GM21381 (cell line): ENCODE results near the gene HOXB6.

Experiments used
- ATAC-seq: cut with Tn5 transposase; IDR thresholded peaks from one replicate; pipeline ENCODE4 v1.9.1; 2021; ENCODE audit warnings: mild to moderate bottlenecking, moderate library complexity; ENCODE audit not compliant: unreplicated experiment

HOXB6 gene

DNA sequence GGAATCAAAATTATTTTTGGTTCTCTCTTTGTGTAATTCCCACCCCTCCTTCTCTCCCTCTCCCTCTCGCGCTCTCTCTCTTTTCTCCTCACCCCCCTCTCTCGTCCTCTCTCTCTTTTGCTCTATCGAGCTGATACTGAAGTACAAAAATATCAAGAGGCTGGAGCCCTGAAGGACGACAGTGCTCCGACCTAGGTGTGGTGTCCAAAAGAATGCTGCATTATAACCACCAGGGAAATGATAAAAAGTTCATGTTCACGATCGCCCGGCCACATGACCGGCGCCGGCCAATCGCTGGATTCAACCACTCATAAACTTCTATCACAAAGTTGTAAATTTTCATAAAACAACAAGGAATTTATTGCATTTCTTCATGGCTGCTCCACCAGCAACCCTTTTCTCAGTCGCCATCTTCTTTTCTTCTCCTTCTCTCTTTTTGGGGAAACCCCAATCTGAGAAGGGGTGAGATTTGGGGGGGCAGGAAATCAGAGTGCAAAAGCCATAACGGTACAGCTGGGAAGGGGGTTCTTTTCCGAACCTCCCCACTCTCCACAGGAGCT lies at the start of gene HOXB6:
Gene HOXB6 (minus strand): TSS at position 217 of the 560 bp plus-strand sequence. CDS start 6,836 bp downstream, outside the sequence.
- ATAC-seq: no peak

DNA sequence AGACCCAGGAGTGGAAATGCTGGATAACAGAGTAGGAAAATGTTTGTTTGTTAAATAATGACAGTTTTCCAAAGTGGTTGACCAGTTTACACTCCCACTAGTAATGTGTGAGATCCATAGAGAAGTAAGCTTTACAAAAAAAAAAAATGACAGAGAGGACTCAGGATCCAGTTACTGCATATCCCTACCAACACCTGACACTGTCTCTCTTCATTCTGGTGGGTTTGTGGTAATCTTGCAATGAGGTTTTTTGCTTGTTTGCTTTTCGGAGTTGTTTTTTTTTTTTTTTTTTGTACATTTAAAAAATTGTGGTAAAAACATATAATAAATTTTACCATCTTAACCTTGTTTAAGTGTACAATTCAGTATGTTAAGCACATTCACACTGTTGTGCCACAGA lies 45.0 kb upstream of the HOXB6 start:
- ATAC-seq: no peak

DNA sequence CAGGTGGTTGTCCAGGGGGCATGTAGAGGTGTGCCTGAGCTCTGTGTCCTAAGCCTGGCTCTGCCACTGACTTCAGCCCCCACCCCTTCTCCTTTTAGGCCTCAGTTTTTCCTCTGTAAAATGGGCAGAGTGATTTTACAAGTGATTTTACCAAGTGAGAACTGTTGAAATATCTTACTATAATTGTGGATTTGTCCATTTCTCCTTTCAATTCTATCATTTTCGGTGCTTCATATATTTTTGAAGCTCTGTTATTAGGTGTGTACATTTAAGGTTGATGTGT lies 43.1 kb upstream of the HOXB6 start:
- no peak for ATAC-seq

DNA sequence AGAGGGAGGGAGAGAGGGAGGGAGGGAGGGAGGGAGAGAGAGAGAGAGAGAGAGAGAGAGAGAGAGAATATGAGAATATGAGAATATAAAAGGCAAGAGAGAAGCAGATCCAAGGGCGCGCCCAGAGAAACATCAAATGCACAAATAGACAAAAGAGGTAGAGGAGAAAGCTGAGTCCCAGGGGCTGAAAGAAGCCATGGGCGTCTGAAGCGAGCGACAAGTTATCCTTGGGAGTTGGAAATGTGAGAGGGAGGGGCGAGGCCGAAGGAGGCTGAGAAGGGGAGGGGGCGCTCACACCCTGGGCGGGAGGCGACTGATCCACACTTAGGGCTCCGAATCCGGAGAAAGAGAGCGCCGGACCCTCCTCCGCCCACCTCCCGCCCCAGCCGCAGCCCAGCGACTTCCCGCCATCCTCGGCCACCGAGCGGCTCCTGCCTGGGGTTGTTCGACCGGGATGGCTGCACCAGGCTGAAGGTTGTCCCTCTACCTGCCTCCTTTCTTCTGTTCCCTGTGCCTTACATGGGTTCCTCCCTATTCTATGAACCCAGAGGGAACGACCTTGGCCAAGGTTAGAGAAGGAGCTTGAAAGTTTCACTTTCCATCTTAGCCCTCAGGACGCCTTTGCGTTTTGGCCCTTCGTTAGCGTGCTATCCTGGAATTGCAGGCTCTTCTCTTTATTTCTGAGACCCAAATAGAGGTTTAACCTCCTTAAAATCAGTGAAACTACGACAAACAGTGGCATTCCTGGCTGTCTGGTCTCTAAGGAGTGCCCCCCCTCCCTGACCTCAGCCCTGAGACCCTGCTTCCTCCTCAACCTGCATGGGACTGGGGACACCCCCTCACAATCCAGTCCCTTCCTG lies 42.5 kb upstream of the HOXB6 start:
- ATAC-seq: no peak

DNA sequence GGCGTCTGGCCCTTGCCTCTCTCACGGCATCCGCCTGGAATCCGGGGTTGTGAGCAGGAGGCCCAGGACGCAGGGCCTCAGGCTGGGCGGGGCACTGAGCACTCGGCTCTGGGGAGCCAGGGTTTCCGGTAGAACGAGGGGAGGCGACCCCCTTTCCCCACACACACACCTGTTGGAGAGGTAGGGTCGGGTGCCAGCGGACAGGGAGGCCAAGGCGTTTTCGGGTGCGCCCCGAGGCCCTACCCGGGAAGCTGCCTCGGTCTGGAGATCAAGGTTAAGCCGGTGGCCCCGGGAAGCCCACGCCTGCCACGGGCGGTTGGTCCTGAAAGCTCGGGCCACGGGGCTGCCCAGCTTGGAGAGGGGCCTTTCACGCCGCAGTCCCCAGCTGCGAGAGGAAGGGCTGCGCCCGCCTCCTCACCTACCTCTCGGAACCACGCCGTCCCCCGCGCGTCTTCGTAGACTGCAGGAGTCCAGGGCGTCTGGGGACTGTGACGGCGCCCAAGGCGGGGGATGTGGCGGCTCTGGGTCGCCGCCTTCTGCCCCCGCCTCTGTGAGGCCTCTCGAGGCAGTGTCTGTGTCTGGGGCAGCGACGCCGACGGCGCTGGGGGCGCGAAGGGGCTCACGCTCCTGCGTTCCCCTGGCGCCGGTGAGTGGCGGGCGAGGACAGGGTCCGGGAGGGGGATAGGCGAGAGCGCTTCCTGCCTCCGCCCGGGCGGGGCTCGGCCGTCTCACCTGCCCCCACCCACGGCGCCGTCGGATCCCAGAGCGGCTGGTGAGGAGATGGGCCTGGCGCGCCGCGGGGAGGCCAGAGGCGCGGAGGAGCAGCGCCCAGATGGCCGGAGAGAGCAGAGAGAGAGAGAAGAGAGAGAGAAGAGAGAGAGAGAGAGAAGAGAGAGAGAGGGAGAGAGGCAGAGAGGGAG lies 41.7 kb upstream of the HOXB6 start:
- ATAC-seq: no peak

DNA sequence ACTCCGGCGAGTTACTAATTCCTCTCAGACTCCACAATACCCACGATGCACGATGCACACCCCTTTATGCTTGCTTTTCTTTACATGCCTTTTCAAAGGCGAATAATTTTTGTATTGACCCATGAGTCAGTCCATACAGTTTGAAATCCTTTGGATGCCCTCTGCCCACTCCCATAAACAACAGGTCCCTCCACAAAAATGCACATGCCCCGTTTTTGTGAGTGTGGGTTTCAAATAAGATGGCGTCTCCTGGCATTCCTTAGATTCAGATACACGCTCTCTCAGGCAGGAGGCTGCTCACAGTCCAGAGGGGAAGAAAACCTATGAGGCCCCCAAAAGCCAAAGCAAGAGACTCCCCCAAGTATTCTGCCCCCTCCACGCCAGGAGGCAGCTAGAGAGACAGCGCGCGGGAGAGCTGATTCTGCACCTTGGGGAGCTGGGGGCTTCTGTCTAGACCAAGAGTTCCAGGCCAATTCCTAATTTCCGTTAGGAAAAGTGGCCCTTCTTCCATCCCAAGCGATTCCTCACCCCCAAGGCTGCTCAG lies 40.9 kb upstream of the HOXB6 start:
- ATAC-seq: no peak

DNA sequence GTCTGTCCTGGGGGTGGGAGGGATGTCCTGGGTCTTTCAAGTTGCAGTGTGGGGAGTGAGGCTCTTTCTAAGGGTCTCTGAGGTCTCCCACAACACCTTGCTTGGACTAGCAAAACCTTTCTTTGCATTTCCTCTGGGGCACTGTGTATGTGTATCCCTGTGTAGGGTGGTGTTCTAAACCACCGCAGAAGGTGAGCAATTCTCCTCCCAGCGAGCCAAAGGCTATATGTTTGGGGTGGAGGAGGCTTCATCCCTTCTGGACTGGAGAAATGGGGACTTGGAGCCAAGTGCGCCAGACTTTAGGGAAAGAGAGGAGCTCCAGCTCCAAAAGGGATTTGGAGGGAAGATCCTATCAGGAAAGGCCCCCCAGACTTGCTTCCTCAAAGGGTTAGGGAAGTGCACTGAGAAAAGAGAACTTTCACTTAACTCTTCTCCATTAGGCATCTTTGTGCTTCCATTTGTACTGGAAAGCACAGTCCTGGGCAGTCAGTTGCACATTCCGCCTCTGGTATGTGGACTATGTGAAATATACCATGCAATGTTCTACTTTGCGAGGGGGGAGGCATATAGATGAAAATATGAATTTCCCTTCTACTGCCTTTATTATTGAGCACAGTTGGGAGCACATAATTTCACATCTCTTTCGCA lies 40.2 kb upstream of the HOXB6 start:
- ATAC-seq: no peak

DNA sequence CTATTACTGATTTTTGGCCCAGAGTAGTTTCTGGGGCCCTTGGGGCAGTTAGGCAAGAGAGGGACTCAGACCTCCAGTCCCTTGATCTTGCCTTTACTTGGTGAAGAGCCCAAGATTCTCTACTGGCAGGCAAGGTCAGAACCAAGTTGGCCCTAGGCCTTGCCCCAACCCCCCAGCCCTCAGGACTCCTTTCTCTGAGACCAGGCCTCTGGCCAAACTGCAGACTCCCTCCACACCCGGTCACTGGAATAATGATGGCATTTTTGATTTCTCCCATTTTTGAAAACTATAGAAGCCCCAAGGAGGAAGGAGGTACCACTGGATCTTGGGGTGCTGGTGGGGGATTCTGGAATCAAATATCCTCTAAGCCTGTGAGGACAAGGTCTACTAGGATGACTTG lies 39.4 kb upstream of the HOXB6 start:
- ATAC-seq: no peak

DNA sequence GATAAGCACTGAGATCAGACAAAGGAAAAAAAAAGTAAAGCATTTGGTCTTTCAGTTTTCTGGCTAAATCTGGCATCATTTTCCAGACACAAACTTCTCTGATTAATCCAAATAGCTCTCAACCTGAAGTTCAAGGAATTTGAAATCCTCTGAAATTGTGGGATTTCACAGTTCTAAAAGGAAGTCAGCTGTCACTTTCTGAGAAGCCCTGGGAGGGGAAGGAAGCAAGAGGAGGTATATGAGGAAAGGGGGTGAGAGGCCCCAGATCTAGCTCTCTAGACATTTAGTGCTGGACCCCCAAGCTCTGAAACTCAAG lies 38.9 kb upstream of the HOXB6 start:
- no peak for ATAC-seq

DNA sequence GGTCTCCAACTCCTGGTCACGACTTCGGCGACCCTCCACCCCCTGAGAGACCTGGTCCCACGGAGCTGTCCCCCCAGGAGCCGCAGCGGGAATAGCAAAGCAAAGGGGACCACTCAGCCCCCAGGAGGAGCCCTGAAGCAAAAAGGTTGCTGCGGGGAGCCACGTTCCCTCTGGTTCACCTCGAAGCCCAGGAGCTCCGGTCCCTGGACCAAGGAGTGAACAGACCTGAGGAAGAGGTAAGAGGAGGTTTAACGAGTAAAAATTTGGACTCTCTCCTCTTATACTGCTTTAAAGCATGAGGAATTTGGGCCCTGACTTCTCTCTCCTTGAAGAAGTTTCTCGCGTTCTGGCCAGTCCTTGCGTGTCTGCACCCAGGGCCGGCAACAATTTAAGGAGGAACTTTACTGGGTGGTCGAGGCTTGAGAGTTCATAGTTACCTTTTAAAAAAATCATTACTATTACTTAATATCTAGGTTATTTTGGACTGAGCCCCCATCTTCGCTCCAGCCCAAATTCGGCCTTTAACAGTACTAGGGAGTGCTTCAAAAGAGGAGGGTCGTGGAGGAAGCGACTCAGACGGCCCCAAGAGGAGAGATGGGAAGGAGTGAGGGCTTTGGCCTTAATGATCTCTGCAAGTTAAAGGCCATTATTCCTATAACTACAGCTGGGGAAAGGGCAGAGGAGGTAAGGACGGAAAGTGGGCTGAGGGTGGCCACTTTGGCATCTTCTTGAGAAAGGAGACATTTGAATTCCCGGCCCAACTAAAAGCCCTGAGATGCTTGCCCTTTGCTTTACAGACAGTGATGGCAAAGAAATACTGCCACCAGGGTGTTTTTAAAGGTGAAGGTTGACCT lies 38.3 kb upstream of the HOXB6 start:
- ATAC-seq: no peak

DNA sequence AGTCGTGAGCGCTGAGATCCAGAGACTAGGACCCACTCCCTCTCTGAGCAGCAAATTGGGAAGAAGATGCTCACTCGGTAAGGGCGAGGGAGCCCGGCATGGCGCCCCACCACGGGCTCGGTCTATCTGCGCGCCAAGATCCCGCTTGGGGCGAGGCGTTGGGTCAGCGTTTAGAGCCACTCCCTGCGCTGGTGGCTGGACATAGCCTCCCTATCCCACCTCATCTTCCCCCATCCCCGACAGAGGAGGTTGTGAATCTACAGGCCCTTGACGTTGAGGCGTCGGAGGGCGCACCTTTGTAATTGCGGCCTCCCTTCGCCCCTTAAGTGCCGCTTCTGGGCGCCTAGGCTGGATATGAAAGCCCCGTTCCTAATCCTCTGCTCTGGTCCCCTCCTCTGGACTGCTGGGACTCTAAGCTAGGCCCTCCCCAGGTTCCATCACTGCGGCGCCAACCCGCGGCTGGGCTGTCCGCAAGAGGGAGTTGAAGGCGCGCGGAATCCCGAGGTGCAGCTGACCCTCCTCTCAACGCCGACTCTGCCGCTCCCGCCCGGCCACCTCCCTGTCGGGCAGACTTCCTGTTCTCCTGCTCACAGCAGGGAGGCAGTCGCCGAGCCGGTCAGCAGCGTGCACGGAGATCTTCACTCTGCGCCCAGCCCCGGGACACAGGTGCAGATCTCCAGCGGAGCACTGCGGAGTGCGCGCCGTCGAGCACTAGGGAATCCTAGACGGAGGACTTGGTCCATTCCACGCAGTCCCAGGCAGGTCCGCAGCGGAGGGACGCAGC lies 37.5 kb upstream of the HOXB6 start:
- ATAC-seq: no peak

DNA sequence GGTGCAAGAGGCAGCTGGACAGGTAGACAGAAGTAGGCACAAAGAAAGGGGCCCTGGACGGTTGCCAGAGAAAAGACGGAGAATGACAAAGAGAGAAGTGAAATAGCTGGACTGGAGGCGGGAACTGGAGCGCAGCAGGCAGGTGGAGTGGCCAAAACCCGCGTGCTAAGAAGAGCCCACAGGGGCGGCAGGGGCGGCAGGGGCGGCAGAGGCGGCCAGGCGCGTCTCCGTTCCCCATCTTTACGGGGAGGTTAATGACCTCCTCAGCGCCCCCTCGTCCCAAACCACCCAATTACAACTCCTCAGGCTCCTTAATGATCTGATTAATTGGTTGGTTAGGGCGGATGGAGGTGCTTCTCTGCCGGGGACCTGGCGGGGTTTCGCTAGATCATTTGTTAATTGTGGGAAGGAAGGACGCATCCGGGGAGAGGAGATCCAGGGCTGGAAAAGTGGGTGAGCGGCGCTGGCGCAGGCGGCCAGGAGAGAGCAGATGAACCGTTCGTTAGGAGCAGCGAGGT lies 36.8 kb upstream of the HOXB6 start:
- ATAC-seq: no peak

DNA sequence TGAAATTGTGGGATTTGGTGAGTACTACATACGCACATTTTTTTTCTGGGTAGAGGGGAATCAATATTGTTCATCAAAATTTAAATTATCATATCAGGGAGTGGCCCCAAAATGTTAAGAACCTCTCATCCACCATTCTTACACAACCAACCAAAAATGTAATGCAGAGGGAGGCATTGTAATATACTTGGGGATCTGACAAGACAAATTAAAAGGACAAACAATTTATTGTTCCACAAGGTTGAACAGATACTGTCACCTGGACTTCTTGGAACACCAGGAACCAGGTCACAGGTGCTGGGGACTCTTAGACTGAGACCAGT lies 36.0 kb upstream of the HOXB6 start:
- ATAC-seq: no peak

DNA sequence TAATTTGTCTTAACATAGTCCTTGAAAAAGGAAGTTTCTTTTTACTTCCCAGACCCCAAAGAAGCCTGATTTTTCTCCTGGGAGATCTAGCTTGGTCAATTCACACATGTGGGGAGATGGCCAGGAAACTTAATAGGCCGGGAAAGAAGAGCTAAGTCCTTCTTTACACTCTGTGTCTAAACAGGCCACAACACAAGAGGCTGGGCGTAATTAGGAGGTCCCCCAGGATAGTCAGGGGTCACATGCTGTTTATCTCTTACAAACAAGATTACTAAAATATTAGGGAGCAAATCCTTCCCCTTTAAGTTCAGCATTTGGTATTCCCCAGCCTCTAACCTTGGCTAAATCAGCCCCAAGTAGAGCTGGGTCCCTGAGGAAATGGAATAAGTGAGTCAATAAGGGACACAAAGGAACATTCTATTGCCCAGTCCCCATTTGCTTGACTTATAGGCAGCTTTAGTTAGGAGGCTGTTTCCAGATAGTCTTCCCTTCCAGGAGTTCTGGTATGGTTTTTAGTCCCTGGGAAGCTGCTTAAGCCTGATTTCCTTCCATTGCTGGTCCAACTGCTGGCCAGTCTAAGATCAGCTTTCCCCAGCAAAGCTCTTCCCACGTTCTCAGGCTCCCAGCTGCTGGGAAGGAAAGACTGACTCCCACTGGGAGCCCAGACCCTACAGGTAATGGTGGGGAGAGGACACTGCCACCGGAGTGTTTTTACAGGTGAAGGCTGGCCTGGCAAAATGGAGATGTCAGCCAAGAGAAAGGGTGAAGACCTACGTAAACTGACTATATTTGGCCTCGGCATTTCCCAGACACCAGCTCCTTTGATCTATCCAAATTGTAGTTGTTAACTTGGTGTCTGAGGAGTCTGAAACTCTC lies 35.4 kb upstream of the HOXB6 start:
- ATAC-seq: no peak

DNA sequence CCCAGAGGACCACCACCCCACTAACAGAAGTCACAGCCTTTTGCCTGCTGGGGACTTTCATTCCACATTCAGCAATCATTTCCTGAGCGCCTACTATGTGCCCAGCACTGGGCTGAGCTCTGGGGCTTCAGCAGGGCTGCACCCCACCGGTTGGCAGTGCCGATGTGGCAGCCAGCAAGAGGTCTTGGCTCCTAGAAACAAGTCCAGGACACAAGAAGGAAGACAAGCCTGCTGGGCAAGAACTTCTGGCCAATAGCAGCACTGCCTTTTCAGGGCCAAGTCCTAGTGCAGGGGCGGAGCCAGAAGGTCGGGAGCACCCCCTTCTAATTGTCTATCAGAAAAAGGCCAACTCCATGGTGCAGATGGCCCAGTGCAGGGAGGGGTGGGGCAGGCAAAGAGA lies 34.4 kb upstream of the HOXB6 start:
- ATAC-seq: no peak

DNA sequence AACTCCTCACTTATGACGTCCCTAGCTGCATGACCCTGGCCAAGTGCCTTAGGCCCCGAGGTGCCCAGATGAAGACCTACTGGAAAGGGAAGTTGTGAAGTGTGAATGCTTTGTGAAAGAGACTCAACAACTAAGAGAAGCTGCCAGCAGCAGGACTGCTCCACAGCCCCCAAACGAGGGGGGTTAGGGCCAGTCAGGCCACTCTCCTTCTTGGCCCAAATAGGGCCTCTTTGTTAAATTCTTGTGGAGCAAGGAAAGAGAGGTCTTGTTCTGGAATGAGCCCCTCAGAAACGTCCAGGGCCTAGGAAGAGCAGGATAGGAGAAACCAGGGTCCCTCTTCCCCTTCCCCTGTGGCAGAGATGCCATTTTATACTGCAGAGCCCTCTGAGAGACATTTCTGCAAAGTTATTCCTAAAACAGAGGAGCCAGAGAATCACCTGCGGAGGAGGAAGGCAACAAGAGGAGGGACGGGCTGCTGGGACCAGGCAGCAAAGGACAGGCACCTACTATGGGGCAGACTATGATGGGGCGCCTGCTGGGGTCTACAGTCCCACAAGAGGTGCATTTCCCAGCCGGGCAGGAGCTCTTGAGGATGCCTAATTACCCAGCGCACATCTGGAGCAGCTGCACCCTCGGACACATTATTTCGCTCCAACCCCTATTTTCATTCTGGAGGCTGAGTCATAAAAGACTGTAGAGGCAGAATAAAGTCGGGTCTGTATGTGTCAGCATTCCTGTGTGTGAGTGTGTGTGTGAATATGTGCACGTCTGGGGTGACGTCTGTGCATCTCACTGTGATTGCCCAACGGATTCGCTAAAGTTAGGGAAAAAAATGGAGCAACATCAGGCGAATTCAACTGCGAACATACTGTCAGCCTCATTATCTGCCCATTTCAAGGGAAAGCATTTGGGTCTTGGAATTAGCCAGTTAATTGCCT lies 32.8 kb upstream of the HOXB6 start:
- no peak for ATAC-seq
